GM21526 (cell line): Measurements from ENCODE around the gene CLEC4G.

ENCODE experiments used
- ATAC-seq: cut with Tn5 transposase; IDR thresholded peaks from one replicate; pipeline ENCODE4 v1.9.1; 2021; ENCODE audit warnings: moderate library complexity; ENCODE audit not compliant: unreplicated experiment, low FRiP score

Gene CLEC4G

GRCh38 chr19:7699003-7699402 lies 32.9 kb downstream of the CLEC4G start:
- no peak for ATAC-seq

DNA sequence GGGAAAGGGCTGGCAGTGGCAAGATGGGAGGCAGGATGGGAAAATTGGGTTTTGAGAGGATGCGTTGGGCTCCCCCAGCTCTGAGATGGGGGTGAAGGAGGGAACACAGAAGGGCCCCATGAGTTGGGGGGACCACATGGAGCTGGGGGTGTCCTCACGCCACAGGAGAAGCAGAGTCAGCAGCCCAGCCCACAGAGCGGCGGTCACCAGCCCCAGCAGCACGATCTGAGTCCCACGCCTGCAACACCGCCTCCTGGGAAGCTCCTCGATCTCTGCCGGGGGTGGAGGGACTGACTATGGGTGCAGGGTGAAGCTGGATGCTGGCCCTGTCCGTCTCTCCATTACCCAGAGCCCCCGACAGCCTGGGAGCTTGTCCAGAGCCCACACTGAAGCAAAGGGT lies 33.3 kb downstream of the CLEC4G start:
- no peak for ATAC-seq

- no peak for ATAC-seq
Measured at GRCh38 chr19:7697721-7698287, 34.1 kb downstream of the CLEC4G start.

DNA sequence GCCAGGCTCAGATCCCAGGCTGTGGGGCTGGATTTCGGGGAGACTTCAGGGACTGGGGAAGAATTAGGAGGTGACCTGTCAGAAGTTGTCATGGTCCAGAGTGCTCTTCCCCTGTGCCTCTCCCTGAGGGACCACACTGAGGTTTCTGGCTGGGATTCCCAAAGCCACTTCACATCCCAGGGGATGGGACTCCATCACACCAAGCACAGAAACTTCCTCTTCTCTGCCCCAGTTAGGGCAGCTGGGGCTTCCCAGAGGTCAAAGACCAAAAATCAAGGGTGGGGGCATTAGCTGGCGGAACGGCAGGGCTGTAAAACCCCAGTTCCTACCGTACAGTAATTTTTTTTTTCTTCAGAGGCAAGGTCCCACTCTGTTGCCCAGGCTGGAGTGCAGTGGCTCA lies 37.4 kb downstream of the CLEC4G start:
- ATAC-seq, result no peak

DNA sequence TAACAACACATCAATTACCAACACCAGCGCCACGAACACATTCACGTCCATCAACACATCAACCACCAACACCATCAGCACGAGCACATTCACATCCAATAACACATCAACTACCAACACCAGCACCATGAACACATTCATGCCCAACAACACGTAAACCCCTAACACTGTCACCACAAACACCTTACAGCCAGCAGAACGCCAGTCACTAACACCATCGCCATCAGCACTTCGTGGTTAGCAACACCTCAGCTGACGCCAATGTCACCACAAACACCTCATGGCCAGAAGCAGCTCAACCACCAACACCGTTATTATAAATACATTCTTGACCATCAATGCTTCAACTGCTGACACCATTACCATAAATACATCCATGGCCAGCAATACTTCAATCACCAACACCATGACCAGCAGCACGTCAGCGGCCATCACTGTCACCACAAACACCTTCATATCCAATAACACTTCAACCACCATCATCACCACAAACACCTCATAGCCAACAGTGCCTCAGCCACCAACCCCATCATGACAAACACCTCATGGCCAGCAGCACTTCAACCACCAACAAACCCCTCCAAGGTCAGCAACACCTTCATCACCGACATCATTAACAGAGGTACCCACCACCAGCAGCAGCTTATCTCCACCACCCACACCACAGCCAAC lies 39.4 kb downstream of the CLEC4G start:
- no peak for ATAC-seq

- ATAC-seq, result no peak
Measured at GRCh38 chr19:7691497-7691896, 40.4 kb downstream of the CLEC4G start.

- ATAC-seq, result no peak
Measured at GRCh38 chr19:7690779-7691258, 41.1 kb downstream of the CLEC4G start.

GRCh38 chr19:7689165-7689564 lies 42.7 kb downstream of the CLEC4G start:
- no peak for ATAC-seq

DNA sequence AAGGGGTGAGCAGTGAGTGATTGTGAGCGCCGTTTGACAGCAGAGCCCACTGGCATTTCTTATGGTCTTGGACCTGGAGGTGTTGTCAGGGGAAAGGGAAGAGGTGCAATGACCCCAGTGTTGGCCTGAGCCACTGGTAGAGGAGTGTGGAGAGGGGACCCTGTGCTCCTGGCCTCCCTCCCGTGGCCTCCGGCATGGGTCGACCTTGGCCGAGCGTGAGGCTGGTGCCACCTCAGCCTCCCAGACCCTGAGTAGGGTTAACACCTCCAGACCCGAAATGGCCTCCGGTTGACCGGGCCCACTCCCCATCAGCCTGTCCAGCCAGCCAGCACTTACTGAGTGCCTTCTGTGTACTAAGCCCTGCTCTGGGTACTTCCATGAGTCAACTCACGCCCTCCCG lies 44.7 kb downstream of the CLEC4G start:
- no peak for ATAC-seq

- no peak for ATAC-seq
Measured at GRCh38 chr19:7685546-7686445, 46.1 kb downstream of the CLEC4G start.

GRCh38 chr19:7682175-7682855 lies 49.6 kb downstream of the CLEC4G start:
- ATAC-seq, result no peak

DNA sequence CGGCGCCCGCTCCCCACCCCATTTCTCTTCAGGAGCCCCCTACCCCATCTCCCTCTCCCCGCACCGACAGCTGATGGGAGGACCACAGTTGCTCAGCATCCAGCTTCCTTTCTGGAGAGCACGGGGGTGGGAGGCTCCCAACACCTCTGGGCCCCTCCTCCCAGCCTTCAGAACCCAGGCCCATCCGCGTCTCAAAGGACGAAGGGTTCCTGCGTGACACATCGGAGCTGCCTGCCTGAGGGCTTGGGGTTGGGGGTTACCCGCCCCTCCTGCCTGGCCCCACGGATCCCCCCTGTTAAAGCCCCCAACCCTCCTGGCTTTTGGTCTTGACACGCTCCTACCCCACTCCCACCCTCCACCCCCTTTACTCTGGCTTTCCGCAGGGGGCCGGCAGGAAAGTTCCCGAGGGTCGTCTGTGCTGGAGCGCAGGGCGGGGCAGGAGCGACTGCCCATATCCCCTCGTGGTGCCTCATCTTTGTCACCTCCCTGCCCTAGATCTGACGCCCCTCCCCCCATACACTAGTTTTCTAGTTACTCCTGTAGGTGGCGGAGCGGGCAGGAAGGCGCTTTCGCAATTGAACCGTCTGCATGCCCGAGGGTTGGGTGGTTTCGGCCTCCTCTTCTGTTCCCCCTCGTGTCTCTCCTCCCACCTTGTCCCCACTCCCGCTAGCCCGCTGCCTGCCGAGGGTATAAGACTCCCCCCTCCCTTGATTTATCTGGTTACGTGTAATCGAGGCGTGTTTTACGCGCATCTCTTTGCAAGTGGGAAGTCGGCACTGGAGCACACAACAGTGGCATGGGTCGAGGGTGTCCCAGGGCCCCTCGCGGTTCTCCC lies 50.4 kb downstream of the CLEC4G start:
- no peak for ATAC-seq

DNA sequence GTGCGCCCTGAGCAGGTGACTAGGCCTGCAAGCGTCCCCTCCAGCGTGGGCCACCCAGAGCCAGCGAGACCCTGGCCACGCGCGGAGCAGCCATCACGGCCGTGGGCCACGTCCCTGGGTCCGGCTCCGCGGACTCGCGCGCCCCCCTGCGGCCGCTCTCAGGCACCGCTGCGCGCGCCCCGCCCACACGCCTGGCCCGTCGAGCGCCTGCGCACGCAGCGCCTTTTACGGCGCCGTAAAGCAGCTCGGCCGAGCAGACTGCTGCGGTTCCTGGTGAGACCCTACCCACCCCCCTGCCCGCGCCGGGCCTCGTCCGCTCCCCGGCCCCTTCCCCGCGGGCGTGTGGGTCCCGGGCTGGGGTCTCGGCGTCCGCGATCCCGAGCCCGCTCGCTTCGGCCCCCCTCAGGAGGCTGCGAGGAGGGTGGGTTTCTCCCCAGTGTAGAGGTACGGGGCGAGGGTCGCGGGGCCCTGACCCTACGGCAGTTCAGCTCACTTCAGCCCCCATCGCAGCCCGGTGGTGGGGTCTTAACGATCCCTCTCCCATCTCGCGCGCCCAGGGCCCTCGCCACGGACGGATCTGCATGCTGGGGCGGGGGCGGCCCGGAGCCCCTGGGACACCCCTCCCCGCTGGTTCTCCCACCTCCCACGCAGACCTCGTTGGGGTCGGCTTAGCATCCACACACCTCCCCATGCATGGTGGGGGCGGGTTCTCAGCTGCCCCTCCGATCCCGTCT lies 51.1 kb downstream of the CLEC4G start, which contains the start of gene TRAPPC5:
Gene TRAPPC5, plus strand, starts transcription at position 228 of the 734 bp plus-strand sequence. CDS start 1,421 bp downstream, outside the sequence.
- no peak for ATAC-seq

- no peak for ATAC-seq
Measured at GRCh38 chr19:7679771-7680605, 51.9 kb downstream of the CLEC4G start.

DNA sequence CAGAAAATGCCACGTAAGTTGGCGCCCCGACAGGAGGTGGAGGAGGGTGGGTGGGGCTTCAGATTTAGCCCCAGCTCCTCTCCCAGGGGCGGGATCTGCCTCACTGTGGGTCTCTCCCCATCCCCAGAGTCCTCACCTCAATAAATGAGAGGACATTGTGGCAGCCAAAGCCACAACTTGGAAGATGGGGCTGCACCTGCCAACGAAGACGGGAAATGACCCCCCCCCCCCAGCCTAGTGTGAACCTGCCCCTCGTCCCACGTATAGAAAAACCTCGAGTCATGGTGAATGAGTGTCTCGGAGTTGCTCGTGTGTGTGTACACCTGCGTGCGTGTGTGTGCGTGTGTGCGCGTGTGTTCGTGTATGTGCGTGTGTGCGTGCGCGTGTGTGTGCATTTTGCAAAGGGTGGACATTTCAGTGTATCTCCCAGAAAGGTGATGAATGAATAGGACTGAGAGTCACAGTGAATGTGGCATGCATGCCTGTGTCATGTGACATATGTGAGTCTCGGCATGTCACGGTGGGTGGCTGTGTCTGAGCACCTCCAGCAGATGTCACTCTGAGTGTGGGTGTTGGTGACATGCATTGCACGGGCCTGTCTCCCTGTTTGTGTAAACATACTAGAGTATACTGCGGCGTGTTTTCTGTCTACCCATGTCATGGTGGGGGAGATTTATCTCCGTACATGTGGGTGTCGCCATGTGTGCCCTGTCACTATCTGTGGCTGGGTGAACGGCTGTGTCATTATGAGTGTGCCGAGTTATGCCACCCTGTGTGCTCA lies 52.7 kb downstream of the CLEC4G start:
- ATAC-seq, result no peak
